Activated T-cell treated with anti-CD3 and anti-CD28 coated beads for 1 hour (primary cell): ENCODE results near the gene CCL2.
"Not testable (repeated sequence)": the region's sequence is repeated elsewhere in the genome, so short reads cannot be mapped to it uniquely, and the experiment has no call there.

Experiments used
- DNase-seq: peaks from one replicate; pipeline ENCODE4 v3.0.0-alpha.2; 2020; ENCODE audit warnings: low read depth

The CCL2 gene

GRCh38 chr17:34254651-34255380 lies at the start of gene CCL2:
Gene CCL2 (plus strand): TSS chr17:34255285. CDS start chr17:34255350, 65 bp downstream.
- DNase-seq = no peak

DNA sequence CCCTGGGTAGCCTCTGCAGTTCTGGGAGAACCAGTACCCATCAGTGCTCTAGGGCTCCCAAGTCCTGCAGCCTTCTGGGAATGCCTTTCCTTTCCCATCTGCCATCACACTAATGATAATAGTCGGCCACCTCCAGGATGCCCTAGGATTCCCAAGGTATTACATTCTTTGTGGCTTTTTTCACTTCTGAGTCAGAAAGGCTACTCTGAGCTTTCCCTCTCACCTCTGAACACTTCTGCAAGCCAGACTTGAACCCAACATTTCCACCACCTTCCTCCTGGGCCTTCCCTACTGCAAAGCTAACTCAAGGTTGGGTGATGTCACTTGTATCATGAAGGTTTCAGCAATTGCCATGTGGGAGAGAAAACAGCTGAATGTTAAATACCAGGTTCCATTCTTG lies 49.7 kb upstream of the CCL2 start:
- no peak for DNase-seq

DNA sequence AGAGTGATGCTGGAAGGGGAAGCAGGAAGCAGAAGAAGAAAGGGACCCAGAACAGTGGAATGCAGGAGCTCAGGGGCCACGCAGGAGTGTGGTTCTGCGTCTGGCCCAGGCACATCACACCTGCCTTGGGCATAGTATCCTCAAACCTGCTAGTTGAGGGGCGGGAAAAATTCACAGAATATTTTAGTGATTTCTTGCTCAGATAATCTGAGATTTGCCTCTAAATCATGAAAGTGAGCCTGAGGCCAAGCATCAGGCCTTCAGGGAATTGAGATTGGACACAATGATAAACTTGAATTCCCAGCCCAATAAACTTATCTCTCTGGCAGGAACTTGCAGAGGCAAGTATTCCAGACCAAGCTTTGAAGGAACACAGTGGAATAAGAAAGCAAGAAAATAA lies 48.5 kb upstream of the CCL2 start:
- no peak for DNase-seq

DNA sequence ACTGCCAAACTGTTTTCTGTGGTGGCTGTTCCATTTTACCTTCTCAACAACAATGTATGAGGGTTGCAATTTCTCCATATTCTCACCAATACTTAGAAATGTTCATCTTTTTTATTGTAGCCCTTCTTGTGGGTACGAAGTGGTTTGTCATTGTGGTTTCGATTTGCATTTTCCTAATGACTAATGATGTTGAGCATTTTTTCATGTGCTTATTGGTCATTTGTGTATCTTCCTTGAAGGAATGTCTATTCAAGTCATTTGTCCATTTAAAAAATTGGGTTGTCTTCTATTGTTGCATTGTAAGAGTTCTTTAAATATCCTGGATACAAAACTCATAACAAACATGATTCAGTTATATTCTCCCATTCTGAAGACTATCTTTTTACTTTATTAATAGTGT lies 47.5 kb upstream of the CCL2 start:
- no peak for DNase-seq

GRCh38 chr17:34218748-34219147 lies 36.3 kb upstream of the CCL2 start:
- no peak for DNase-seq

DNA sequence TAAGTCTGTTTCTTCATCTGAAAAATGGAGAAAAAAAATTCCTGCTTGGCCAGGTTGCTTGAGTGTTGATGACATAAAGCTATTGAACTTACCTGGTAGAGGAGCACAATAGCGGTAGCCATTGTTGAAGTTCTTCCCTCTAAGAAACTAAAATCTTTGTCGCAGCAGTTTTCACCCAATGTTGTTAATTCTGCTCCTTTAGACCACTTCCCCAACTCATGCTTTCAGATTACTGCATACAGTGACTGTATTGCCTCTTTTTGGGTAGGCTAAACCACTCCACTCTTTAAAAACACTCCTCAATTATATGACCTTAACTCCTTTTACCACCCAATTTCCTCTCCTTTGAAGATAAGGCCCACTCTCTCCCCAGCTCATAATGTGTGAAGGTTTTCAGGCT lies 35.7 kb upstream of the CCL2 start:
- DNase-seq = no peak

DNA sequence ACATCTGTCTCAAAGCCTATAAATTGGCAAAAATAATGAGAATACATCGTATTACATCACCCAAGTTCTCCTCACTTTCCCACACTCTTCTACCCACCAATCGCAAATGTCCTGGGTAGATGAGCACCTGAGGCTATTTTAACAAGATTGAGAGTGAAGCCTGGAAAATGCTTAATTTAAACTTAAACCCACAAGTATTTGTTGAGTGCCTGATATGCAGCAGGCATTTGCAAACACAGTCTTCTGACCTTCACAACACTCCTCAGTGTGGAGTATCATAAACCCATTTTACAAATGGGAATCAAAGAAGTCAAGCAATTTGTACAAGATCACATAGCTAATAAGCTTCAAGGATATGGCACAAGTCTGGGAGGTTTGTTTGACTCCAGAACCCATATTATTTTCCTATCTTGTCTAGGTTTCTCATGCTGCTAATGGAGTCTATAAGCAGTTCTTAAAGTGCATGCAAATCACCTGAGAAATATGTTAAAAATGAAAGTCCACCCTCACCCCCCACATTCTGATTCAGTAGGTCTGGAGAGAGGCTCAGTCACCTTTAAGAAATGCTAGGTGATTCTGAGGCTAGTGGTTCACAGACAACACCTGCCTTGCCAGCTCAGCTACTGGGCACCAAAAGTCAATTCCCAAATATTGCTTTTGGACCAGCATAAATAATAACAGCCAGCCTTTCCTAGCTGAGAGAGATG lies 34.9 kb upstream of the CCL2 start:
- no peak for DNase-seq

DNA sequence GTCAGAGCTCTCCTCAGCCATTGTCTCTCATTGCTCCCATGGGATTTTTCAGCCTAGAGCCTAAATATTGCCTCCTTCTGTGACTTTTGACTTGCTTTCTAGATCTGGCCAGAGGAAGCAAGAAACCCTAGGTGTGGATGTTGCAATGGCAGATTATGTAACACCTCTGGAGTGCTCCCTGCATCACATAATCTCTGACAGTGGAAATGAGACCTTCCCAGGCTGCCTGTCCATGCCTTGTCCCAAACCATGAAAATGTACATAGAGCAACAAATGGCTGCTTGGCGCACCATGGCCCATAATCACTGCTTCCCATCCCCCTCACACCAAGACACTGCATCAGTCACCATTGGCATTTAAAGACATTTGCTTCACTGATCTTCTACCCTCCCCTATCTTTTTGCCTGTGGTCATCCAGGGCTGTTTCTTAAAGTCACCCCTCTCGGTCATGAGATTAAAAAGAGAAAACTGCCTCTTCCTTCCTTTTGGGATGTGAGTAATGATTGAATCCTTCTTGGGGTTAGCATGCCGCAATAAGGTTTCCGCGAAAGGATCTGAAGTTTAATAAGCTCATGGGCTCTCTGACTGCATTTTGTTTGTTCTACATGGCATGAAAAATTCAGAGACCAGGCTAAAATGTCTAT lies 34.2 kb upstream of the CCL2 start:
- no peak for DNase-seq

- DNase-seq = no peak
Measured at GRCh38 chr17:34221411-34221810, 33.7 kb upstream of the CCL2 start.

- DNase-seq = no peak
Measured at GRCh38 chr17:34222722-34223497, 32.2 kb upstream of the CCL2 start.

- DNase-seq = no peak
Measured at GRCh38 chr17:34225046-34225445, 30.0 kb upstream of the CCL2 start.

DNA sequence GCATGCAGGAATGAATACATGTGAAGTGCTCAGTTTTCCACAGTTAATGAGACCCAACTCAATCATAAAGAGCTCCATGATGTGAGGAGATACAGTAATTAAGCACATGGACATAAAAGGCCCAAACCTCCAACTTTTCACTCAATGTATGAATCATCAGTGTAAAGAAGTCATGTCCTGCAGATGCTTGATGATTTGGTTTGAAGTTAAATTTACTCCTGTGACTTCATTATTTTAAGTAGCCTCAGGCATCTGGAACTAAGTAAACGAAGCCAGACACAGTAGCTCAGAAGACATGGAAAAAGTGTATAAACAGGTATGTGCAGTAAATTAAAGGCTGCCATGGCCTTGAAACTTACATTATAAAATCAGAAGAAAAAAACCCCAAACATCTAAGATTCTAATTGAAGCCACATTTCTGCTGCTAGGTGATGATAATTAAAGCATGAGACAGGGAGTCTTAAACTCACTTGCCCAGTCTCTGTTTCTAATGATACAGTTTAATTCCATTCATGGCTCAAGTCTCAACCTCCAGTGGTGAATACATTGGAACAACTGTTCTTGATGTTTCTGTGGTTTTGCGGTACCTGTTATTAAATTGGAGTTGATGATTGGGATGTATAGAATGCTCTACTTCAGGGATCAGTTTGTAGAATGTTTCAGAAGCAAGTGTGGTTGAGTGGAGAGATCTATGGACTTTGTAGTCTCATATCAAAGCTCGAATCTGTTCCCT lies 28.9 kb upstream of the CCL2 start:
- no peak for DNase-seq

DNA sequence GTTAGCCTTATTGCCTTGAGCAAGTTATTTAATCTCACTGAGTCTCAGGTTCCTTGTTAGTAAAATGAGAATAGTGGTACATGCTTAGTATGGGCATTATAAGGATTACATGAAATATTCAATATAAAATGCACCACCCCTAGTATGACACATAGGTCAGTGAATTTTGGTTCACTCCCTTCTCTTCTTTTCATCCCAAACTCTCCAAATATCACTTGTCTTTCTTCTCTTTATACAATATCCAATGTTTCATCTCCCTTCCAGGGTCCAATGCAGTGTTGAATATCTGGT lies 28.4 kb upstream of the CCL2 start:
- no peak for DNase-seq

GRCh38 chr17:34227293-34227692 lies 27.8 kb upstream of the CCL2 start:
- not testable (repeated sequence) for DNase-seq

DNA sequence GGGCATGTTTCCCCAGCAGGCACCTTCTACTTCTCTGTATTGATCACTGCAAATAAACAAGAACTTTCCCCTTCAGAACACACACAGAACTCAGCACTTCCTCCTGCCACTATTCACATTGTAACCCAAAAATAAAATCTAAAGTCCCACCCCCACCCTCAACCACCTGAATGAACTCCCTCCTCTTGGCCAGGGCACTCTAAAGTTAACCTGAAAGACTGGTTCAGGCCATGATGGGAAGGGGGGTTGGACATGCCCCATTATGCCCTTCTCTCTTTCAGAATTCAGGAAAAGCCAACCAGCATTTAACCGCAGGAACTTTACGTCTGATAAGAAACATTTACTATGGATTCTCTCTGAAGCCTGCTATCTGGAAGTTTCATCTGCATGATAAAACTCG lies 27.4 kb upstream of the CCL2 start:
- no peak for DNase-seq

GRCh38 chr17:34228781-34229180 lies 26.3 kb upstream of the CCL2 start:
- no peak for DNase-seq

- no peak for DNase-seq
Measured at GRCh38 chr17:34230342-34230741, 24.7 kb upstream of the CCL2 start.

- DNase-seq = no peak
Measured at GRCh38 chr17:34234616-34235015, 20.5 kb upstream of the CCL2 start.

- DNase-seq = no peak
Measured at GRCh38 chr17:34235389-34236028, 19.6 kb upstream of the CCL2 start.

DNA sequence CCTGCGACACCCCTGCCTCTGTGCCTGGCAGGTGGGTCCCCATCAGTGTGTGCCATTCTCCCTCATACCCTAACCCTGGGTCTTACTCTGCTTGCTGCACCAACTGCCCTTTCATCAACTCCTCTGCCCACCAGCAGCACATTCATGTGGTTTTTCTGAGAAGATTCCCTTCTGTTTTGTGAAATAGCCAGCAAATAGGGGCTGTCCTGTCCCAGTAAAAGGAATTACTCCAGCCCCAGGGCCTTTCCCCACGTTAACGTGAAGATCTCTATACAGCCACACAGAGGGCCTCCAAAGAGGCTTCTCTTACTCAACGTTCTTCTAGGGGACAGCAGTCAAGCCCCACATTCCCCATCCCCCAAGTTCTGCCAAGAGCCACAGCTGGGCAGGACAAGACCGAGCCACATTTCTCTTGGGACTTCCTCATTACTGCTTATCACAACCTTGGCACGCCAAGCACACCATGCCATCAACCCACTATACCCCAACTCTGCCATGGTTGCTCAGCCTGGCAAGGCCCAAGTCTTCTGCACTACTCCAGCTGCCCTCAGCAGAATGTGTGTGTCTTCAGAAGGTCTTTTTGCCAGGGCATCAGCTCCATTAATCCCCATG lies 18.7 kb upstream of the CCL2 start:
- no peak for DNase-seq

DNA sequence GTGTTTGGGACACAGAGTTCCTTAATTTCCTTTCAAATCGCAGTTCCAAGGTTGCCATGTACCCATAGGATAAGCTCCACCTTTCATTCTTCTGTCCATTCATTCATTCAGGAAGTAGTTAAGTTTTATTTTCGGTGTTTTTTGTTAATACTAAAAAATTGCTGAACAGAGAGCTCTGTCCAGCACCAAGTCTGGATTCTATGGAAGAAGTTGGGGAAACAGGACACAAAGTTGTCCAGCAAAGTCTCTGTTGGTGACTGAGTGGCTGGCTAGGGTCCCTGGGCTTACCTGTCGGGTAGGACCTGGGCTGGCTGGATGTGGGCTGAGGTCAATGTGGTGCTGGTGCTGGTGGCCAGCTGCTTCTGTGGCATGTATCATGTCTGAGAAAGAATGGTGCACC lies 17.6 kb upstream of the CCL2 start:
- no peak for DNase-seq
